NK-92 treated with Interleukin-12 subunit alpha and Interleukin-12 subunit beta, amount 100 ng/mL, for 24 hours (cell line): Measurements from ENCODE around the gene EFNB3.

ENCODE experiments used
- DNase-seq: peaks from one replicate; lab custom pipeline; 2025; lab: John Stamatoyannopoulos, UW

The EFNB3 gene

GRCh38 chr17:7717756-7718350, 12.9 kb downstream of the EFNB3 start:
- DNase-seq, result no peak

GRCh38 chr17:7719661-7720060, 14.7 kb downstream of the EFNB3 start:
- no peak for DNase-seq

GRCh38 chr17:7720125-7720524, 15.1 kb downstream of the EFNB3 start:
- DNase-seq, result no peak

- DNase-seq, result no peak
These were observed 16.6 kb downstream of the EFNB3 start for GRCh38 chr17:7721612-7722011.

- no peak for DNase-seq
These were observed 22.9 kb downstream of the EFNB3 start for GRCh38 chr17:7727886-7728285.

GRCh38 chr17:7729816-7730215, 24.8 kb downstream of the EFNB3 start:
- DNase-seq, result no peak

GRCh38 chr17:7732981-7733539, 28.1 kb downstream of the EFNB3 start:
- no peak for DNase-seq

GRCh38 chr17:7737601-7738000, 32.6 kb downstream of the EFNB3 start:
- DNase-seq, result no peak

- no peak for DNase-seq
These were observed 34.7 kb downstream of the EFNB3 start for GRCh38 chr17:7739746-7740145.

GRCh38 chr17:7740481-7741001, 35.5 kb downstream of the EFNB3 start:
- DNase-seq, result no peak

GRCh38 chr17:7742729-7743128, 37.7 kb downstream of the EFNB3 start:
- DNase-seq, result no peak

- DNase-seq, result no peak
These were observed 39.4 kb downstream of the EFNB3 start for GRCh38 chr17:7744416-7744815.

GRCh38 chr17:7745748-7746470, 40.9 kb downstream of the EFNB3 start:
- DNase-seq, result no peak

GRCh38 chr17:7747635-7748071, 42.7 kb downstream of the EFNB3 start:
- no peak for DNase-seq

- DNase-seq, result no peak
These were observed 43.2 kb downstream of the EFNB3 start for GRCh38 chr17:7748076-7748775.

GRCh38 chr17:7750321-7750821, 45.4 kb downstream of the EFNB3 start:
- no peak for DNase-seq

GRCh38 chr17:7754656-7755055, 49.7 kb downstream of the EFNB3 start:
- no peak for DNase-seq

- DNase-seq, result no peak
These were observed 50.3 kb downstream of the EFNB3 start for GRCh38 chr17:7755095-7755890.

GRCh38 chr17:7756968-7757367, 52.0 kb downstream of the EFNB3 start:
- DNase-seq, result no peak
